Fibroblast of lung (primary cell): ENCODE data around the gene PRXL2C. TPM values are rescaled to one million over a fixed set of nuclear protein-coding genes. Genes with fewer than 3 reads are reported as not detected.
A peak's percentile ranks its signal among the peaks of the same experiment; 100 is the strongest.

Experiments
- DNase-seq, 2 donors: peaks; one replicate each; pipeline versions ENCODE4 v3.0.0 to v3.0.0-alpha.2; 2010; ENCODE audit warnings: low read depth in 2 of 2
- H2AFZ ChIP-seq: 2 replicates; pipeline ENCODE4 v1.5.1; 2012; ENCODE audit warnings: low read length, control low read depth, inconsistent platforms
- H3K27ac ChIP-seq: 2 replicates; pipeline ENCODE4 v1.5.1; 2011; ENCODE audit warnings: low read length, control low read depth; ENCODE audit not compliant: insufficient read depth
- H3K27me3 ChIP-seq: 2 replicates; pipeline ENCODE4 v1.5.1; 2011; ENCODE audit warnings: mild to moderate bottlenecking, low read length; ENCODE audit not compliant: control insufficient read depth, insufficient read depth
- H3K36me3 ChIP-seq: 2 replicates; pipeline ENCODE4 v1.5.1; 2011; ENCODE audit warnings: low read length; ENCODE audit not compliant: control insufficient read depth, insufficient read depth
- H3K4me1 ChIP-seq: 2 replicates; pipeline ENCODE4 v1.5.1; 2011; ENCODE audit warnings: low read length; ENCODE audit not compliant: control insufficient read depth, insufficient read depth; ENCODE audit errors: extremely low read depth
- H3K4me2 ChIP-seq: 2 replicates; pipeline ENCODE4 v1.5.1; 2011; ENCODE audit warnings: low read length, control low read depth; ENCODE audit not compliant: insufficient read depth; ENCODE audit errors: extremely low read depth
- H3K4me3 ChIP-seq, 4 experiments: fragments of 200-600 bp in 1 of 4; sonication (generic) in 1 of 4; replicated peaks in 1 of 4; 2 replicates each; pipeline ENCODE4 v1.5.1; 2011 to 2016; ENCODE audit warnings: low read length in 4 of 4, low read depth in 3 of 4, mild to moderate bottlenecking in 3 of 4, control low read depth in 2 of 4, inconsistent platforms in 1 of 4, mixed read lengths in 1 of 4; ENCODE audit not compliant: insufficient read depth in 1 of 4; ENCODE audit errors: control extremely low read depth in 1 of 4
- H3K79me2 ChIP-seq: 2 replicates; pipeline ENCODE4 v1.5.1; 2012; ENCODE audit warnings: mild to moderate bottlenecking, low read length, inconsistent platforms; ENCODE audit not compliant: control insufficient read depth, insufficient read depth
- H3K9ac ChIP-seq: 2 replicates; pipeline ENCODE4 v1.5.1; 2011; ENCODE audit warnings: mild to moderate bottlenecking, low read length, control low read depth; ENCODE audit not compliant: insufficient read depth
- H3K9me3 ChIP-seq: 2 replicates; pipeline ENCODE4 v1.5.1; 2012; ENCODE audit warnings: low read depth, low read length; ENCODE audit not compliant: control insufficient read depth, insufficient read depth
- H4K20me1 ChIP-seq: 2 replicates; pipeline ENCODE4 v1.5.1; 2011; ENCODE audit warnings: low read length; ENCODE audit not compliant: control insufficient read depth, insufficient read depth; ENCODE audit errors: extremely low read depth
- CTCF ChIP-seq, 2 donors: IDR thresholded peaks in 1 of 2; conservative IDR thresholded peaks in 1 of 2; 1 replicate in 1 of 2; 2 replicates in 1 of 2; pipeline ENCODE4 v1.5.1; 2011 to 2012; ENCODE audit warnings: low read length in 2 of 2, control low read depth in 1 of 2, inconsistent platforms in 1 of 2, low read depth in 1 of 2, mild to moderate bottlenecking in 1 of 2
- EZH2 ChIP-seq: IDR thresholded peaks from 2 replicates; pipeline ENCODE4 v1.5.1; 2012; ENCODE audit warnings: low read length, control low read depth, mild to moderate bottlenecking; ENCODE audit errors: missing control alignments
- polyA plus RNA-seq, 2 donors: library from polyadenylated mRNA; depleted of rRNA in 1 of 2; stranded (reverse) in 1 of 2; unstranded in 1 of 2; fragments of >200 nt; gene quantifications; 2 replicates each; pipeline ENCODE4 v1.2.1, GENCODE V29; 2011 to 2012; ENCODE audit warnings: missing spikeins in 1 of 2
- total RNA-seq: library from RNA; depleted of rRNA; stranded (reverse); fragments of >200 nt; gene quantifications from 2 replicates; pipeline ENCODE4 v1.2.1, GENCODE V29; 2014

The PRXL2C gene
- total and polyA plus RNA-seq, 2 donors (not counting 1 experiment from before 2014, with no cell fraction given): 31.2 to 64.4 TPM

DNA sequence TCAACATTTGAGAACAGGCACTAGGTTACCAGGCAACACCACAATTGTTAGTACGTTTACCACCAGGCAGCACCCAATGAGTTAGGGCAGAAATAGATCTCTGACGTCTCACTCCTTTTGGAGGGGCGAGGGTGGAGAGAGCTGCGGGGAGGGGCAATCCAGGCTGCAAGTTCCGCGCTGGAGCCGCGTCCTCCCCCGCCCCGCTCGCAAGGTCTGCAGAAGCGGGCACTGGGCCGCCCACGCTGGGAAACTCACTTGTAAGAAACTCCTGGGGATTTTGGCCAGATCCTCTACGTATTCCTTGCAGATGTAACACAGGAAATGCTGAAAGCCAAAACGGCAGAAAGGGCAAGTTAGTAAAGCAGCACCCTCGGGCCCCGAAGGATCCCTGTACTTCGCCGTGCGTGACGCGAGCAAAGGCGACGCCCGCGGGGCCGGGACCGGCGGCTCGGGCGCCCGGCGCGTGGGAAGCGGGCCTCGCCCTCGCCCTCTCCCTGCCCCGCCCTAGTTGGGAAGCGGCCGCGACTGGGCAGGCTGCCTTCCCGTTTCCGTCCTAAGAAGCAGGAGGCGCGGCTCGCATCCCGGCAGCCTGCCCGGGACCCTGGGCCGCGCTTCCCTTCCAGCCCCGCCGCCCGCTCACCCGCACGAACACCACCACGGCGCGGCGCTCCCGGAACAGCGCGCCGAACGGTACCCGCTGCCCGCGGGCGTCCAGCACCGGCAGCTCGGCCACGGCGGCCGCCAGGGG lies 493 bp downstream of the PRXL2C start:
- Histone ChIP-seq H3K36me3 (peaks cover 2% of the 10 kb centered on the region), H3K4me3 (peak overlapping the region; percentile 67 to 82 (median 69)), H4K20me1 (no peaks in the 10 kb centered on the region), H3K9me3 (no peaks in the 10 kb centered on the region), H3K4me2 (peak overlapping the region; percentile 92), H2AFZ (peak overlapping the region; percentile 36), H3K27ac (peak overlapping the region; percentile 97), H3K27me3 (no peaks in the 10 kb centered on the region), H3K9ac (peak overlapping the region; percentile 96), H3K4me1 (no peaks in the 10 kb centered on the region), H3K79me2 (peaks cover 3% of the 10 kb centered on the region)
- TF ChIP-seq CTCF (conservative IDR thresholded peaks at IDR 0.05 in 1 of 2, IDR thresholded peaks at IDR 0.05 in 1 of 2; ENCODE audit: low read depth in 1 of 2, low read length in 2 of 2) (no peak), EZH2 (no peak)
- peak; percentile 86 to 93 for DNase-seq

DNA sequence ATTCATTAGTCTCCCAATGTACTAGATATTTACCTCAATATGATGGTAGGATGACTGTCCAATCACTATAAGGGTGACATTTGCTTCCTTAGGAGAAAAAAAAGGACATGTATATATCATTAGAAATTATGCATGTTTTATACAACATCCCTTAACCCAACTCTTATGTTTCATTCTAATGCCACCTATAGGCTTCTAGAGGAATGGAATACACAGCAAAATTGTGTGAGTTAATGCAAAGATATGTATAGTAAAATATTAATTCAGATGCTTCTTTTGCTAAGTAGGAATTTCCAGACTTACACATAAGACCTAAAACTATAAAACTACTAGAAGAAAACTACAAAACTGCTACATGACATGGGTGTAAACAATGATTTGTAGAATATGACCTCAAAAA lies 3.5 kb downstream of the PRXL2C start:
- peak in 1 of 2 donors; percentile 69 for DNase-seq
- no peak overlapping the region for H3K4me3 ChIP-seq
- no peak overlapping the region for H2AFZ ChIP-seq
- no peak overlapping the region for H3K4me2 ChIP-seq
- peaks cover 1% of the 10 kb centered on the region for H3K4me1 ChIP-seq
- H4K20me1 ChIP-seq: no peaks in the 10 kb centered on the region
- H3K79me2 ChIP-seq: peaks cover 3% of the 10 kb centered on the region
- no peak overlapping the region for H3K27ac ChIP-seq
- no peaks in the 10 kb centered on the region for H3K27me3 ChIP-seq
- H3K36me3 ChIP-seq: peaks cover 2% of the 10 kb centered on the region
- H3K9me3 ChIP-seq: no peaks in the 10 kb centered on the region
- H3K9ac ChIP-seq: no peak overlapping the region
- TF ChIP-seq EZH2 (no peak), CTCF (conservative IDR thresholded peaks at IDR 0.05 in 1 of 2, IDR thresholded peaks at IDR 0.05 in 1 of 2; ENCODE audit: low read depth in 1 of 2, low read length in 2 of 2) (peak in 1 of 2 donors; percentile 67)

DNA sequence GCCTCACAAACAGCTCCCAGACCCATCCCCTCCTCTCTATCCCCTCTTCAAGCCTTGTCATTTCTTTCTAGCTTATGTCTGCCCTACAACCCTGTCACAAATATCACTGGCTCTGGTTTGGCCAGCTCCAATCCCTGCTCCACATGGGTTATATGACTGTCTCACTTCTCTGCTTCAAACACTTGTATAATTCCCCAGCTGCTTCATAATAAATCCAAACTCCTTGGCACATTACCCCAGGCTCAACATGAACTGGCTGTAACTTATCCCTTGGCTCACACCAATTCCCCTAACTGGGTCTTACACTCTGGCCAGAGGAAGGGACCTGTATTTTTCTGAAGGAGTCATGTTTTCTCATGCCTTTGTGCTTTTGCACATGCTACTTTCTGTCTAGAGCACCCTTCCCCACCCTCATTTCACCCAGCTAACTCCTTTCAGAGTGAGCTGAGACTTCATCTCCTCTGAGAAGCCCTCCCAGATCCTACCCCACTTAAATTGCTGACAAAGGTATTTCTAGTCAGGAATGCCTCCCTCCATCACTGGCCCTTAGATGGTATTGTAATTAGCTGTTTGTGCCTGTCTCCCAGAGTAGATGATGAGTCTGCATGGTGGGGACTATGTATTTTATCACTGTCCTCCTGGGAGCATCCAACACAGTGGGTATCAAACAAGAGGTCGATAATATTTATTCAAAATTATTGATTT lies 5.3 kb downstream of the PRXL2C start:
- Histone ChIP-seq H3K9me3 (no peaks in the 10 kb centered on the region), H3K27ac (no peak overlapping the region), H3K27me3 (no peaks in the 10 kb centered on the region), H3K9ac (no peak overlapping the region), H4K20me1 (no peaks in the 10 kb centered on the region), H3K4me2 (no peak overlapping the region), H3K36me3 (peaks cover 3% of the 10 kb centered on the region), H2AFZ (no peak overlapping the region), H3K4me1 (peaks cover 7% of the 10 kb centered on the region), H3K4me3 (no peak overlapping the region), H3K79me2 (peaks cover 3% of the 10 kb centered on the region)
- DNase-seq: no peak
- no peak for TF ChIP-seq CTCF (conservative IDR thresholded peaks at IDR 0.05 in 1 of 2, IDR thresholded peaks at IDR 0.05 in 1 of 2; ENCODE audit: low read depth in 1 of 2, low read length in 2 of 2)
- no peak for TF ChIP-seq EZH2
